ENCODE measurements around the gene MGME1.
"Not testable (repeated sequence)": the region's sequence is repeated elsewhere in the genome, so short reads cannot be mapped to it uniquely, and the experiment has no call there.

The MGME1 gene

GRCh38 chr20:17995967-17996819, 27.4 kb downstream of the MGME1 start:
- DNase-seq = peak; percentile 16 to 47

- no peak for DNase-seq
Measured at GRCh38 chr20:17998446-17998845, 29.6 kb downstream of the MGME1 start.

GRCh38 chr20:17999566-17999965, 30.7 kb downstream of the MGME1 start:
- no peak for DNase-seq

- no peak for DNase-seq
Measured at GRCh38 chr20:18001131-18001921, 32.5 kb downstream of the MGME1 start.

GRCh38 chr20:18003897-18004296, 35.1 kb downstream of the MGME1 start:
- DNase-seq = no peak

GRCh38 chr20:18004384-18005031, 35.7 kb downstream of the MGME1 start:
- DNase-seq = no peak

- no peak for DNase-seq
Measured at GRCh38 chr20:18005170-18005989, 36.6 kb downstream of the MGME1 start.

- DNase-seq = no peak
Measured at GRCh38 chr20:18005990-18006364, 37.2 kb downstream of the MGME1 start.

GRCh38 chr20:18006684-18007083, 37.9 kb downstream of the MGME1 start:
- DNase-seq = no peak

GRCh38 chr20:18007534-18008292, 38.9 kb downstream of the MGME1 start:
- no peak for DNase-seq

GRCh38 chr20:18009116-18009515, 40.3 kb downstream of the MGME1 start:
- DNase-seq = no peak

- no peak for DNase-seq
Measured at GRCh38 chr20:18011482-18011881, 42.7 kb downstream of the MGME1 start.

GRCh38 chr20:18011951-18012645, 43.3 kb downstream of the MGME1 start:
- no peak for DNase-seq

- DNase-seq = no peak
Measured at GRCh38 chr20:18012901-18013300, 44.1 kb downstream of the MGME1 start.

- no peak for DNase-seq
Measured at GRCh38 chr20:18014411-18014810, 45.6 kb downstream of the MGME1 start.

- no peak for DNase-seq
Measured at GRCh38 chr20:18016772-18017171, 48.0 kb downstream of the MGME1 start.

- no peak for DNase-seq
Measured at GRCh38 chr20:18018100-18018499, 49.3 kb downstream of the MGME1 start.

GRCh38 chr20:18019068-18019467, 50.2 kb downstream of the MGME1 start:
- peak in 1 of 2 donors; percentile 3 for DNase-seq

GRCh38 chr20:18020931-18021330, 52.1 kb downstream of the MGME1 start:
- DNase-seq = no peak

GRCh38 chr20:18024606-18025127, 55.8 kb downstream of the MGME1 start:
- no peak for DNase-seq

GRCh38 chr20:18027011-18027410, 58.2 kb downstream of the MGME1 start:
- not testable (repeated sequence) for DNase-seq
